ENCODE results near the gene MRPS23.

DNA sequence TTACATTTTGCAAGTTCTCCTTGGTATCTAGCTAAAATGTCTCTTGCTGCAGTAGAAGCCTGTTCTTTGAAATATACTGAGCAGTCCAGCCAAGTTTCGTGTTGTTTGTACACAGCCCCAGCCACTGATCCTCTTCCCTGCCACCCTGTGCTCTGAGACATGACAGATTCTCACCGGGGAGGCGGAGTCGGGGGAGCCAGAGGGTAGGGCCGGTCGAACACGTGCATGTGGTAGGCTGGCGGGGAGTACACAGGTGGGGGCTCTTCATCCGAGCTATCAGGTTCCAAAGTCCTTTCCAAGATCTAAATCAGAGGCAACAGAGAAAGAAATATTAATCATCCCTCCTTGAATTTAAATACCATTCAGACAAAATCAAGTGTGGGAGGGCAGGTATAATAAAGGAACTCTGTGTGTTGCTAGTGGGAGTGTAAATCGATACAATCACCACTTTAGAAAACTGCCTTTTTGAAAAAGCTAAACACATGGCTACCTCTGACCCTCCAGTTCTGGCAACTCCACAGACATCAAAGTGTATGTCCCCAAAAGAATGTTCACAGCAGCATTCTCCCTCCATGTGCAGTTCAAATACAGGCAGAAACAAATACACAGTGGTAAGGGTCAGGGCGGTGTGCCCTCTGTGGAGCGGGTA, 29.7 kb upstream of the MRPS23 start:
- TF ChIP-seq, protein P1, sequence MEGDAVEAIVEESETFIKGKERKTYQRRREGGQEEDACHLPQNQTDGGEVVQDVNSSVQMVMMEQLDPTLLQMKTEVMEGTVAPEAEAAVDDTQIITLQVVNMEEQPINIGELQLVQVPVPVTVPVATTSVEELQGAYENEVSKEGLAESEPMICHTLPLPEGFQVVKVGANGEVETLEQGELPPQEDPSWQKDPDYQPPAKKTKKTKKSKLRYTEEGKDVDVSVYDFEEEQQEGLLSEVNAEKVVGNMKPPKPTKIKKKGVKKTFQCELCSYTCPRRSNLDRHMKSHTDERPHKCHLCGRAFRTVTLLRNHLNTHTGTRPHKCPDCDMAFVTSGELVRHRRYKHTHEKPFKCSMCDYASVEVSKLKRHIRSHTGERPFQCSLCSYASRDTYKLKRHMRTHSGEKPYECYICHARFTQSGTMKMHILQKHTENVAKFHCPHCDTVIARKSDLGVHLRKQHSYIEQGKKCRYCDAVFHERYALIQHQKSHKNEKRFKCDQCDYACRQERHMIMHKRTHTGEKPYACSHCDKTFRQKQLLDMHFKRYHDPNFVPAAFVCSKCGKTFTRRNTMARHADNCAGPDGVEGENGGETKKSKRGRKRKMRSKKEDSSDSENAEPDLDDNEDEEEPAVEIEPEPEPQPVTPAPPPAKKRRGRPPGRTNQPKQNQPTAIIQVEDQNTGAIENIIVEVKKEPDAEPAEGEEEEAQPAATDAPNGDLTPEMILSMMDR (IDR thresholded peaks at IDR 0.05; ENCODE audit: poor library complexity, severe bottlenecking) = no peak
- no peak for TF ChIP-seq MXI1 (conservative IDR thresholded peaks at IDR 0.05; ENCODE audit: poor library complexity, severe bottlenecking)
- no peak for TF ChIP-seq EP300 (conservative IDR thresholded peaks at IDR 0.05; ENCODE audit: poor library complexity, severe bottlenecking)
- TF ChIP-seq TAF1 (IDR thresholded peaks at IDR 0.05; ENCODE audit: low read depth) = no peak
- TF ChIP-seq EZH2 (IDR thresholded peaks at IDR 0.05; ENCODE audit: borderline replicate concordance, insufficient read depth, low read length, poor library complexity, severe bottlenecking) = no peak
- TF ChIP-seq POLR2AphosphoS5 (IDR thresholded peaks at IDR 0.05) = no peak
